GM12878 (cell line): ENCODE results near the gene ELP1. TPM values are rescaled to one million over a fixed set of nuclear protein-coding genes. Genes with fewer than 3 reads are reported as not detected.
A peak's percentile ranks its signal among the peaks of the same experiment; 100 is the strongest.
"Not testable (repeated sequence)": the region's sequence is repeated elsewhere in the genome, so short reads cannot be mapped to it uniquely, and the experiment has no call there.

Experiments
- ATAC-seq: fragments of 200-7000 bp; cut with Tn5 transposase; 3 replicates; pipeline ENCODE4 v1.9.1; 2020; ENCODE audit warnings: mild to moderate bottlenecking, moderate library complexity
- BruUV-seq: library from RNA; stranded (reverse); fragments of 400-500 nt; replicated peaks from 2 replicates; lab custom pipeline; 2021; lab: Mats Ljungman, UMichigan
- CTCF ChIA-PET: fragments of 300-600 bp; sonication (Branson Sonifier 250); formaldehyde crosslinking; extraction: SDS; loops from one replicate; lab custom pipeline; 2021; ENCODE audit warnings: inconsistent platforms; lab: Yijun Ruan, JAX
- POLR2A ChIA-PET: fragments of 350-600 bp; formaldehyde crosslinking; extraction: SDS; loops from one replicate; lab custom pipeline; 2021; ENCODE audit warnings: inconsistent platforms; lab: Charles Lee
- RAD21 ChIA-PET: fragments of 300-600 bp; sonication (Branson Sonifier 250); formaldehyde crosslinking; loops from one replicate; lab custom pipeline; 2023; ENCODE audit warnings: antibody characterized with exemption; ENCODE audit not compliant: unreplicated experiment; lab: Charles Lee
- SMC1A ChIA-PET: fragments of 300-600 bp; sonication (Branson Sonifier 250); formaldehyde crosslinking; loops from one replicate; lab custom pipeline; 2023; ENCODE audit not compliant: unreplicated experiment, uncharacterized antibody; lab: Charles Lee
- DNase-seq: peaks from one replicate; pipeline ENCODE4 v3.0.0-alpha.2; 2011; ENCODE audit warnings: low read depth, low spot score
- FAIRE-seq: peaks from 3 replicates; lab custom pipeline; 2011; peaks lifted over from hg19 to GRCh38; lab: Jason Lieb, UNC
- H2AFZ ChIP-seq: 2 replicates; pipeline ENCODE4 v1.6.0; 2011; ENCODE audit warnings: low read depth, low read length, control low read depth; ENCODE audit not compliant: control insufficient read depth
- H3K27ac ChIP-seq: 2 replicates; pipeline ENCODE4 v1.5.1; 2011; ENCODE audit warnings: control low read depth; ENCODE audit not compliant: control insufficient read depth, insufficient read depth
- H3K27me3 ChIP-seq, 2 experiments: replicated peaks in 1 of 2; 2 replicates each; pipeline versions ENCODE4 v1.6.0 to v1.6.1; 2011; ENCODE audit warnings: low read length in 1 of 2; ENCODE audit not compliant: control insufficient read depth in 2 of 2, insufficient read depth in 2 of 2
- H3K36me3 ChIP-seq, 2 experiments: 2 replicates each; pipeline ENCODE4 v1.5.1; 2011; ENCODE audit warnings: low read length in 1 of 2; ENCODE audit not compliant: control insufficient read depth in 2 of 2, insufficient read depth in 2 of 2
- H3K4me1 ChIP-seq: 2 replicates; pipeline ENCODE4 v1.6.1; 2011; ENCODE audit warnings: mild to moderate bottlenecking, low read length, moderate library complexity, mixed read lengths; ENCODE audit not compliant: control insufficient read depth, insufficient read depth
- H3K4me2 ChIP-seq: 2 replicates; pipeline ENCODE4 v1.6.0; 2011; ENCODE audit warnings: control low read depth; ENCODE audit not compliant: control insufficient read depth, insufficient read depth
- H3K4me3 ChIP-seq: fragments of 200-600 bp; sonication (generic); 2 replicates; pipeline ENCODE4 v1.5.1; 2016
- H3K79me2 ChIP-seq: 2 replicates; pipeline ENCODE4 v1.6.0; 2011; ENCODE audit warnings: low read length; ENCODE audit not compliant: control insufficient read depth, insufficient read depth
- H3K9ac ChIP-seq: 2 replicates; pipeline ENCODE4 v1.8.0; 2011; ENCODE audit warnings: low read length, control low read depth, mixed read lengths; ENCODE audit not compliant: control insufficient read depth, insufficient read depth
- H3K9me3 ChIP-seq: replicated peaks from 3 replicates; pipeline ENCODE4 v1.5.1; 2011; ENCODE audit warnings: mild to moderate bottlenecking, low read length; ENCODE audit not compliant: control insufficient read depth, insufficient read depth
- H4K20me1 ChIP-seq: 2 replicates; pipeline ENCODE4 v1.6.0; 2011; ENCODE audit not compliant: control insufficient read depth, insufficient read depth
- ATF2 ChIP-seq: IDR thresholded peaks from 2 replicates; pipeline ENCODE4 v1.6.1; 2012; ENCODE audit warnings: low read length, inconsistent platforms
- DPF2 ChIP-seq: fragments of 450-650 bp; IDR thresholded peaks from 2 replicates; pipeline ENCODE4 v1.6.1; 2017; ENCODE audit warnings: mild to moderate bottlenecking
- HDAC2 ChIP-seq: fragments of 200-600 bp; sonication (generic); IDR thresholded peaks from 2 replicates; pipeline ENCODE4 v1.6.1; 2017
- MLLT1 ChIP-seq: fragments of 450-650 bp; IDR thresholded peaks from 2 replicates; pipeline ENCODE4 v1.6.1; 2016; ENCODE audit warnings: mild to moderate bottlenecking
- PKNOX1 ChIP-seq: fragments of 450-650 bp; IDR thresholded peaks from 2 replicates; pipeline ENCODE4 v1.6.1; 2016; ENCODE audit warnings: mild to moderate bottlenecking
- RB1 ChIP-seq: fragments of 450-650 bp; formaldehyde crosslinking; IDR thresholded peaks from 2 replicates; pipeline ENCODE4 v1.6.1; 2017; ENCODE audit warnings: mild to moderate bottlenecking, borderline replicate concordance
- SMAD1 ChIP-seq: fragments of 450-650 bp; IDR thresholded peaks from 2 replicates; pipeline ENCODE4 v1.6.1; 2018; ENCODE audit warnings: mild to moderate bottlenecking, low read depth; ENCODE audit not compliant: partially characterized antibody
- ZNF622 ChIP-seq: fragments of 450-650 bp; IDR thresholded peaks from 2 replicates; pipeline ENCODE4 v1.6.1; 2017; ENCODE audit warnings: mild to moderate bottlenecking, inconsistent platforms
- WGBS: methylation state at CpG from one replicate; pipeline ENCODE4 v1.1.6; 2016; ENCODE audit warnings: low lambda C conversion rate; ENCODE audit not compliant: insufficient replicate concordance, insufficient coverage; ENCODE audit errors: missing lambda C conversion rate; 5-methylcytosine and 5-hydroxymethylcytosine counted together
- in situ Hi-C: fragments of 300-500 bp; cut with MboI; formaldehyde crosslinking; loops from 9 replicates; pipeline ENCODE4 v1.14.3; 2018; ENCODE audit warnings: mixed read lengths
- intact Hi-C: fragments of 100-400 bp; cut with micrococcal nuclease; formaldehyde crosslinking; loops from one replicate; pipeline ENCODE4 v1.14.2; 2022; ENCODE audit not compliant: unreplicated experiment
- polyA plus RNA-seq, 11 experiments: library from polyadenylated mRNA; depleted of rRNA in 4 of 11; unstranded in 6 of 11; stranded (reverse) in 5 of 11; fragments of >200 nt; fragmentation: Nextera tagmentation in 4 of 11; fragmentation: Illumina TruSeq in 1 of 11; extraction: Ambion mirVana in 4 of 11; extraction: Trizol in 1 of 11; gene quantifications; 1 replicate in 1 of 11; 2 replicates in 10 of 11; pipeline versions ENCODE4 v1.2.1 to v1.2.3, GENCODE V29; 2011 to 2016; ENCODE audit warnings: inconsistent platforms in 2 of 11, missing spikeins in 2 of 11, low read depth in 1 of 11
- total RNA-seq, 4 experiments: library from RNA; depleted of rRNA in 3 of 4; stranded (reverse); fragments of >200 nt in 3 of 4; fragmentation: Illumina TruSeq in 1 of 4; extraction: Trizol in 1 of 4; gene quantifications; 2 replicates each; pipeline versions ENCODE4 v1.2.1 to v1.2.3, GENCODE V29; 2013 to 2021
- TF ChIP-seq, protein P1 (sequence below): fragments of 450-650 bp; IDR thresholded peaks from 2 replicates; pipeline ENCODE4 v1.6.1; 2018; ENCODE audit warnings: mild to moderate bottlenecking, low read depth, moderate library complexity; ENCODE audit not compliant: partially characterized antibody

ELP1 gene
- total and polyA plus RNA-seq, 10 of the 15 experiments (the other 5 are each of a cell fraction or from before 2014, with no cell fraction given): 9.7 to 29.9 (median 26.0) TPM

GRCh38 chr9:108971392-108971791 is 37.5 kb upstream of the ELP1 start:
- BruUV-seq, H4K20me1 ChIP-seq, H3K27ac ChIP-seq, H2AFZ ChIP-seq, H3K9ac ChIP-seq, FAIRE-seq, H3K27me3 ChIP-seq, POLR2A ChIA-PET, H3K79me2 ChIP-seq, ATAC-seq, H3K4me2 ChIP-seq, DNase-seq, RAD21 ChIA-PET, H3K36me3 ChIP-seq, in situ Hi-C loops, H3K9me3 ChIP-seq, intact Hi-C loops, SMC1A ChIA-PET, H3K4me1 ChIP-seq, H3K4me3 ChIP-seq: not testable (repeated sequence)
- 100% methylated on average over 2 of the region's 2 CpGs for WGBS
- CTCF ChIA-PET: interaction anchor here (5.3 kb wide), 1 partner anchor 17 kb away, joined by 23 read pairs; no protein-coding TSS in a partner anchor

- Histone ChIP-seq H3K27me3 (no peaks in the 10 kb centered on the region), H3K9ac (no peak overlapping the region), H2AFZ (no peak overlapping the region), H3K79me2 (no peaks in the 10 kb centered on the region), H3K27ac (no peak overlapping the region), H3K4me1 (no peaks in the 10 kb centered on the region), H3K4me2 (no peak overlapping the region), H3K36me3 (no peaks in the 10 kb centered on the region), H3K4me3 (no peak overlapping the region), H4K20me1 (no peaks in the 10 kb centered on the region), H3K9me3 (no peaks in the 10 kb centered on the region; the same call in 2 of the 3 replicates)
- FAIRE-seq (peak; percentile 73), ATAC-seq (no peak), DNase-seq (no peak)
- in situ Hi-C loops: loop anchor here (5.0 kb wide), 1 partner anchor 49 kb away; no protein-coding TSS in a partner anchor
- ChIA-PET CTCF (interaction anchor here (5.3 kb wide), 1 partner anchor 14 kb away, joined by 23 read pairs; no protein-coding TSS in a partner anchor), POLR2A (no interaction called here), SMC1A (no interaction called here), RAD21 (interaction anchor here (1.4 kb wide), 1 partner anchor 14 kb away, joined by 3 read pairs; no protein-coding TSS in a partner anchor)
- no TSS peak for BruUV-seq
- no peak for TF ChIP-seq SMAD1
- TF ChIP-seq ATF2: no peak
- TF ChIP-seq MLLT1: no peak
- TF ChIP-seq RB1: no peak
- no peak for TF ChIP-seq DPF2
- TF ChIP-seq HDAC2: no peak
- no peak for TF ChIP-seq ZNF622
- TF ChIP-seq PKNOX1: no peak
- TF ChIP-seq, protein P1, sequence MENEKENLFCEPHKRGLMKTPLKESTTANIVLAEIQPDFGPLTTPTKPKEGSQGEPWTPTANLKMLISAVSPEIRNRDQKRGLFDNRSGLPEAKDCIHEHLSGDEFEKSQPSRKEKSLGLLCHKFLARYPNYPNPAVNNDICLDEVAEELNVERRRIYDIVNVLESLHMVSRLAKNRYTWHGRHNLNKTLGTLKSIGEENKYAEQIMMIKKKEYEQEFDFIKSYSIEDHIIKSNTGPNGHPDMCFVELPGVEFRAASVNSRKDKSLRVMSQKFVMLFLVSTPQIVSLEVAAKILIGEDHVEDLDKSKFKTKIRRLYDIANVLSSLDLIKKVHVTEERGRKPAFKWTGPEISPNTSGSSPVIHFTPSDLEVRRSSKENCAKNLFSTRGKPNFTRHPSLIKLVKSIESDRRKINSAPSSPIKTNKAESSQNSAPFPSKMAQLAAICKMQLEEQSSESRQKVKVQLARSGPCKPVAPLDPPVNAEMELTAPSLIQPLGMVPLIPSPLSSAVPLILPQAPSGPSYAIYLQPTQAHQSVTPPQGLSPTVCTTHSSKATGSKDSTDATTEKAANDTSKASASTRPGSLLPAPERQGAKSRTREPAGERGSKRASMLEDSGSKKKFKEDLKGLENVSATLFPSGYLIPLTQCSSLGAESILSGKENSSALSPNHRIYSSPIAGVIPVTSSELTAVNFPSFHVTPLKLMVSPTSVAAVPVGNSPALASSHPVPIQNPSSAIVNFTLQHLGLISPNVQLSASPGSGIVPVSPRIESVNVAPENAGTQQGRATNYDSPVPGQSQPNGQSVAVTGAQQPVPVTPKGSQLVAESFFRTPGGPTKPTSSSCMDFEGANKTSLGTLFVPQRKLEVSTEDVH: no peak
- intact Hi-C loops: no loop called here
Measured at GRCh38 chr9:108967916-108968315, 34.0 kb upstream of the ELP1 start.
